ENCODE data around the gene PGAM2. TPM values are rescaled to one million over a fixed set of nuclear protein-coding genes. Genes with fewer than 3 reads are reported as not detected.
A peak's percentile ranks its signal among the peaks of the same experiment; 100 is the strongest.

The PGAM2 gene
- total RNA-seq, 3 donors from 2014 or later, result 0.24 TPM; not detected in 2

DNA sequence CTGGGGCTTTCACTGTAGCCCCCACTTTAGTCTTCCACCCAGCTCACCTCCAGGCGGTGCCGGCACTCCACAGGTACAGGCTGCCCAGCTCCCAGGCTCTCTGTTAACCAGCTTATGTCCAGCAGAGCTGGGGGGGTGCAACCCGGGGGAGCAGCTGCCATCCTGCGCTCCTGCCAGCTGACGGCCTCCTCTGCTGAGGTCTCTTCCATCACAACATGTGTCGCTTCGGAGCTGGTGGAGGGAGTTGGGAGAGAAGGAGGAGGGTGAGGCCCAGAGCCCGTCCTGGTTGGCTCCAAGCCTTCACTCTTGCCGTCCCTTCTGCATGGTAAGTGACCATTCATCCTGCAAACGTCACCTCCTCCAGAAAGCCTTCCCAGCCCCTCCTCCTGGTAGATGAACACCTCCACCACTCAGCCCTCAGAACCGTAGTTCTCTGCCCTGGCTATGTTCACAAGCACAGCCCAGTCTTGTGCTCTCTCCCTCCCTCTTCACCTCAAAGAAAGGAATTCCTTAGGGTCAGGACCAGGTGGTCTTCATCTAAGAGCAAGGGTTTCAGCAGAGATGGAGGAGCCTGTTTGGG, 15.4 kb upstream of the PGAM2 start:
- no peak for DNase-seq
- H3K9me3 Mint-ChIP-seq, result no peaks in the 10 kb centered on the region
- H3K4me1 Mint-ChIP-seq (ENCODE audit: low read depth), result peaks cover 37% of the 10 kb centered on the region
- no peak for ATAC-seq
- H3K4me3 Mint-ChIP-seq, result peak overlapping the region; percentile 91
- H3K27me3 Mint-ChIP-seq (ENCODE audit: low read depth), result no peaks in the 10 kb centered on the region
- peaks cover 11% of the 10 kb centered on the region for H3K36me3 Mint-ChIP-seq (ENCODE audit: insufficient read depth)

DNA sequence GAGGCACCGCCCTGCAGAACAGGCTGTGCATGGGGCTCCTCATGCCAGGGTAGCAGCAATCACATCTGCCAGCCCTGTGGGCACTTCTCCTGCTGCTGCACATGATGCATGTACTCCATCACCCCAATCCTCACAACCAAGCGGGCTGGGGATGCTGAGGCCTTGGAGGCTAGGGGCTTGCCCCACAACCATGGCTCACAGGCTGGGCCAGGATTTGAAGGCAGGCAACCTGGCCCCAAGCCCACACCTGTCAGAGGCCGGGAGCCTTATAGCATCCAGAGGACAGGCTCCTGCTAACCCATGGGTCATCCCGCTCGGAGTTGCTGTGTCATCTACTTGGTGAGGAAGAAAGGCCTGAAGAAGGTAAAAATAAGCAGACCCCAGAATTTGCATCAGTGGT, 14.8 kb upstream of the PGAM2 start:
- no peak overlapping the region for H3K4me3 Mint-ChIP-seq
- DNase-seq, result no peak

DNA sequence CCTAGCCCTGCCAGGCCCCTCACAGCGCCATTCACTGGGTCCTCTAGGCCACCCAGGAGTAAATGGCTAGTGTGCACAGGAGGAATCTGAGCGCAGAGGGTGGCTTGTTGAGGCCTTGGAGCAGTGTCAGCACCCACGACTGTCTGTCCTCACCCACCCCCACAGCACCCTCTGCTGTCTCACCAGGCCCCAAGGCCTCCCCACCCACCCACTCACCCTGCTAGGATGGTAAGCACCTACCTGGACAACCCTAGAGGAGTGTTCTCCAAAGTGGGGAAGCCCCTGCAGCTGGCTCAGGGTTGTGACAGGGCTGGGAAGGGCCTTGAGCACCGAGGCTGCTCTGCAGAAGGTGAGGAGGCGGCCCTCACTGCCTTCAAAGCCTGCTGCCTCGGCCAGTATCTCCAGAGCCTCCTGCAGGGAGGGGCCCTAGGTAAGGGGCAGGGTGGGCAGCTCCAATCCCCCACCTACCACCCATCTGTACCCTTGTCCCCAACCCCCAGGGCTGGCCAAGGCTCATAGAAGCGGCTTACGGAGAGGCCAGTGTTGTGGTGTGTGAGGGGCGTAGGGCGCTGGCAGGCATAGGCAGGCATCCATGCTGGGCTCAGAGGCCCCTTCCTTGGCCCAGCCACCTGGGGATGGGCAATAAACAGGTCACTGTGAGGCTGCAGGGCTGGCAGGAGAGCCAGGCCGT, 14.1 kb upstream of the PGAM2 start:
- Mint-ChIP-seq H3K4me3 (no peak overlapping the region), H3K4me1 (ENCODE audit: low read depth) (peaks cover 37% of the 10 kb centered on the region), H3K36me3 (ENCODE audit: insufficient read depth) (peaks cover 11% of the 10 kb centered on the region), H3K27me3 (ENCODE audit: low read depth) (no peaks in the 10 kb centered on the region), H3K9me3 (no peaks in the 10 kb centered on the region)
- ATAC-seq (no peak), DNase-seq (no peak)

More for the DNA sequence above, 14.8 kb upstream of the PGAM2 start:
- ATAC-seq, result no peak
- Mint-ChIP-seq H3K9me3 (no peaks in the 10 kb centered on the region), H3K36me3 (ENCODE audit: insufficient read depth) (peaks cover 11% of the 10 kb centered on the region), H3K4me1 (ENCODE audit: low read depth) (peaks cover 37% of the 10 kb centered on the region), H3K27me3 (ENCODE audit: low read depth) (no peaks in the 10 kb centered on the region)

DNA sequence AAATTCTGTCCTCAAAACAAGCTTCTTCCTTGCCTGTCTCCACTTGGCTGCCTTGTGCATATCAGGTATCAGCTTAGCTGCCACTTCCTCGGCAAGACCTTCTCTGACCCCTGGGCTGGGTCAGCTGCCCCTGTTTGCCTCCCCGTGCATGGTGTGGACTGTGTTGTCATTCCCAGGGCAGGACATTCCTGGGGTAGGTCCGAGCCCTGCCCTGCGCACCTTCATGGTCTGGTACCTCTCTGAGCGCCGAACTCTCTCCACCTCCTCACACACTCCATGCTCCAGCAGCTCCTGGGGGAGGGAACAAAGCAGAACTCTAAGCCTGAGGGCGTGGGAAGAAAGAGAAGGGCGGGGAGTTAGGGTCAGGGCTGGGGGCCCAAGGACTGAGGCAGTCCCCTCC, 13.2 kb upstream of the PGAM2 start:
- no peaks in the 10 kb centered on the region for H3K27me3 Mint-ChIP-seq (ENCODE audit: low read depth)
- H3K4me3 Mint-ChIP-seq, result no peak overlapping the region
- H3K9me3 Mint-ChIP-seq, result no peaks in the 10 kb centered on the region
- no peak for DNase-seq
- peaks cover 11% of the 10 kb centered on the region for H3K36me3 Mint-ChIP-seq (ENCODE audit: insufficient read depth)
- ATAC-seq, result no peak
- H3K4me1 Mint-ChIP-seq (ENCODE audit: low read depth), result peaks cover 33% of the 10 kb centered on the region

DNA sequence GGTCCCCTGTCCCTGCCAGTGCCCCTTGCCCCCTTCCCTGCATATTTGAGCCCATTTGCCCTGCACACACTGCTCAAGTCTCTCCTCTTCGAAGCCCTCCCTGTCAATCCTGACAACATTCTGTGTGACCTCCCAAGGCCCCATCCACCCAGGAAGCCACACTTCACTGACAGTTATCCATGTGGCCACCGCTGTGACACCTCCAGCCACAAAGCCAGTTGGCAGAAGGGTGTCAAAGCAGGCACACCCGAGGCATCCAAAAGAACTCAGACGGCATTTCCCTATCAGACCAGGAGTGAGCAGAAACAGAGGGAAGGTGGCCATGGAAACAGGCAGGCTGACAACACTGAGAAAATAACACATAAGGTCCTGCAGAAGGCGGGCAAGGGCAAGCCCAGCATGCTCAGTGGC, 12.3 kb upstream of the PGAM2 start:
- DNase-seq (no peak), ATAC-seq (no peak)
- peaks cover 27% of the 10 kb centered on the region for H3K4me1 Mint-ChIP-seq (ENCODE audit: low read depth)
- no peaks in the 10 kb centered on the region for H3K9me3 Mint-ChIP-seq
- no peak overlapping the region for H3K4me3 Mint-ChIP-seq
- no peaks in the 10 kb centered on the region for H3K27me3 Mint-ChIP-seq (ENCODE audit: low read depth)
- H3K36me3 Mint-ChIP-seq (ENCODE audit: insufficient read depth), result peaks cover 14% of the 10 kb centered on the region

DNA sequence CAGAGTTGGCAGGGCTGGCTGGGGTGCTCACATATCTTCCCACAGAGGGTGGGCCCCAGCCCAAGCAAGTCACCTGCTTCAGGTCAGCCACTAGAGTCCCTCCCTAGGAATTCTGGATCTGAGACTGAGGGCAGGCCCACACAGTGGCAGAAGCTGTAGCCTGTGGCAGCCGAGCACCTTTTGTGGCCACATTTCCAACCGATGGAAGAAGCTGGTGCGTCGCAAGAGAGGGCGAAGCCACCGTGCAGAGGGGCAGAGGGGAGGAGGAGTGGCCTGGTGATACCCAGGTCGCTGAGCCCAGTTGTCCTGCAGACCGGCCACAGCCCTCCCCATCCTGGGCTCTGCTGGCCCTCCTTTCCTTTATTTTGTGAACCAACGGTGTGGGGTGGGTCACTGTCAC, 11.7 kb upstream of the PGAM2 start:
- Mint-ChIP-seq H3K27me3 (ENCODE audit: low read depth) (no peaks in the 10 kb centered on the region), H3K4me3 (no peak overlapping the region), H3K36me3 (ENCODE audit: insufficient read depth) (peaks cover 17% of the 10 kb centered on the region), H3K4me1 (ENCODE audit: low read depth) (peaks cover 27% of the 10 kb centered on the region), H3K9me3 (no peaks in the 10 kb centered on the region)
- no peak for ATAC-seq
- no peak for DNase-seq

DNA sequence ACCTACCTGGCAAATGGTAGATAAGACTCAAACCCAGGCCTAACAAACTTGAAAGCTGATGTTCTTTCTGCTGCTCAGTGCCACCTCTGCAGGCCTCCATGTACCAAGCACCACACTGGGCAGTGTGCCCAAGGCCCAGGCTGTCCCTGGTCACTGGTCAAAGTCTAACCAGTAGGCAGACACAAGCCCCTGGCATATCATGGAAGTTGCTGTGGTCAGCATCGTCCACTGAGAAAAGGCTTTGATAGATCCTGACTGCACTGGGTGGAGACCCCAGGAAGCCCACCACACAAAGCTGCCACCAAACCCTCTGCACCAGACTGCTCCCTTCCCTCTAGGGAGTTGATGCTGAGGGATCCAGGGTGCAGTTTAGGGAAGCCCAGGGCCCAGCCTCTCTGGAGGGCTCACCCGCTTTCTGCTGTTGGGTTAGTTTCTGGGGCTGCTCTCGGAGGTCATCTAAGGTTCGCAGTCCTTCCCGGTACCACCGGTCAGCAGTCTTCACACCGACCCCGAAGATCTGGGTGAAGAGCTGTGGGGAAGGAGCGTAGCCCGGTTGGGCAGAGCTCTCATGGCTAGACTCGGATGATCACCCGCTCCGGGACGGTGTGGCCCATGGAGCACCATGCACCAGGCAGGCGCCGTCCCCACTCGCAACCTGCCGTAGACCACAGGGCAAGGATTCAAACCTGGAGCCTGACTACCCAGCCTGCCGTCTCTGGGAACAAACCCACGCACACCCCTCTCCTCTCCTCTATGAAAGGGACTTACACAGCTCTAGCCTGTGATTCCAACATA, 10.9 kb upstream of the PGAM2 start:
- DNase-seq, result no peak

DNA sequence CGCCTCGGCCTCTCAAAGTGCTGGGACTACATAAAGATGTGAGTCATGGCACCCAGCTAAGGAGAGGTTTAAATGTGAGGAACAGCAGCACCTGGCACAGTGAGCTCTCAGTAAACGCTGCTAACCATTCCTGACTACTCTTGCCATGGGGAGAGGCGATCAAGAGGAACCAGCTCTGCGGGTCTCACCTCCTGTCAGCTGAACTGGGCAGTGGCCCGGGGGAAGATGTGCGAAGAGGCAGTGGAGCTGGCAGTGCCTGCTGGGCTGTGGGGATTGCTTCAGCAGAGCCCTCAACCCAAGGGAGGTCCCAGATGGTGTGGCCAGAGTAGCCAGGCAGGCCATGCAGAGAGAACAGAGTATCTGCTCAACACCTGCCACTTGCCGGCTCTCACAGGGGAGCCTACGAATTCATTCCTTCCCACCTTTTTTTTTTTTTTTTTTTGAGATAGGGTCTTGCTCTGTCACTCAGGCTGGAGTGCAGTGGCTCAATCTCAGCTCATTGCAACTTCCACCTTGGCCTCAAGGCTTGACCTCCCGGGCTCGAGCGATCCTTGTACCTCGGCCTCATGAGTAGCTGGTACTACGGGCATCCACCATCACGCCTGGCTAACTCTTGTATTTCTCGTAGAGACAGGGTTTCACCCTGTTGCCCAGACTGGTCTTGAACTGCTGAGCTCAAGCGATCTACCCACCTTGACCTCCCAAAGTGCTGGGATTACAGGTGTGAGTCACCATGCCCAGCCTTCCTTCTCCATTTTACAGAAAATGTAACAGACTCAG, 10.1 kb upstream of the PGAM2 start:
- Mint-ChIP-seq H3K36me3 (ENCODE audit: insufficient read depth) (peaks cover 18% of the 10 kb centered on the region), H3K9me3 (no peaks in the 10 kb centered on the region), H3K4me1 (ENCODE audit: low read depth) (peaks cover 15% of the 10 kb centered on the region), H3K27me3 (ENCODE audit: low read depth) (no peaks in the 10 kb centered on the region), H3K4me3 (no peak overlapping the region)
- DNase-seq, result no peak
- ATAC-seq, result no peak

More for the DNA sequence above, 10.9 kb upstream of the PGAM2 start:
- Mint-ChIP-seq H3K4me3 (no peak overlapping the region), H3K4me1 (ENCODE audit: low read depth) (peaks cover 22% of the 10 kb centered on the region), H3K27me3 (ENCODE audit: low read depth) (no peaks in the 10 kb centered on the region), H3K9me3 (no peaks in the 10 kb centered on the region), H3K36me3 (ENCODE audit: insufficient read depth) (peaks cover 20% of the 10 kb centered on the region)
- no peak for ATAC-seq

DNA sequence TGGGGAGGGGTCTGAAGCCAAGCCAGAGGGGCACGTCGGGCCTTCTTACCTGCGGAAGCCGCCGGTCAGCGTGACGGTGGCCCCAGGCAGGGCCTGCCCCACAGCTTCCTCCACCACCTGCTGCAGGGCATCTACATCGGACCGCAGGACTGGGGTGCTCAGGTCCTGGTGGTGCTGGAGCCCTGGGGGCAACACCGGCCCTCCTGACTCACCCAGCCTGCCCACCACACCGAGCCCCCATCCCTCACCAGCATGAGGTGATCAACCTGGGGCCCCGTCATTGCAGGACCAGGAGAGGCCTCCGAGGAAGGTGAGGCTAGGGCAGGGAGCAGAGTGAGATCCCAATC, 9.0 kb upstream of the PGAM2 start:
- H3K4me3 Mint-ChIP-seq, result no peak overlapping the region
- H3K4me1 Mint-ChIP-seq (ENCODE audit: low read depth), result peaks cover 10% of the 10 kb centered on the region
- peaks cover 18% of the 10 kb centered on the region for H3K36me3 Mint-ChIP-seq (ENCODE audit: insufficient read depth)
- DNase-seq, result no peak
- H3K27me3 Mint-ChIP-seq (ENCODE audit: low read depth), result no peaks in the 10 kb centered on the region
- no peaks in the 10 kb centered on the region for H3K9me3 Mint-ChIP-seq
- ATAC-seq, result no peak

DNA sequence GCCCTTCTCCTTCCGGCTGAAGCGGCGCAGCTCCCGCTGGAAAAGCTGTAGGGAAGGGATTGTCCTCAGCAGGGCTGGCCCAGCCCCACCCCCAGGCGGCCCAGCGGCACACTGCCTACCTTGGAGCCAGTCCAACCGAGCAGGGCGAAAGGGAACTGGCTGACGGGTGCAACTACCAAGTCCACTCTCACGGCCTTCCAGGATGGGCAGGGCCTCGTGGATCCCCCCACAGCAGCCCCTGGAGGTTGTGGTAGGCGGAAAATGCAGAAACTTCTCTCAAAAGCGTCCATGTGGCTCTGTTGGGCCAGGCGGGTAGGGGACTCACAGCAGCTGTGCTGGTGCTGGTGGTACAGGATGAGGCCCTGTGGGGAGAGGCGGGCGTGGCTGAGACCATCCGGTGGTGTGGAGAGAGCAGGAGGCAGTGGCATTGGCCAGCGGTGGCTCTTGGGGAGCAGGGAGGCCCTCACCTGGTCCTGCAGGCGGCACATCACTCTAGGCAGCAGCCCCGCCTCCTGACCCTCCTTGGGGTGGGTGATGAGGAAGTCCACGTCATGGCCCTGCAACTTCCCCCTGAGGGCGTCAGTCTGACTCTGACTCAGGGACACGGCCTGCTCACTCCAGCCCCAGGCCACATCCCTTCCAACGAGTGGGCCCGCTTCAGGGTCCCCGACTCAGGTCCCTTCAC, 8.4 kb upstream of the PGAM2 start:
- no peak overlapping the region for H3K4me3 Mint-ChIP-seq
- peaks cover 18% of the 10 kb centered on the region for H3K36me3 Mint-ChIP-seq (ENCODE audit: insufficient read depth)
- DNase-seq, result peak; percentile 42
- no peaks in the 10 kb centered on the region for H3K9me3 Mint-ChIP-seq
- peaks cover 10% of the 10 kb centered on the region for H3K4me1 Mint-ChIP-seq (ENCODE audit: low read depth)
- H3K27me3 Mint-ChIP-seq (ENCODE audit: low read depth), result no peaks in the 10 kb centered on the region
- ATAC-seq, result peak; percentile 82 to 88

DNA sequence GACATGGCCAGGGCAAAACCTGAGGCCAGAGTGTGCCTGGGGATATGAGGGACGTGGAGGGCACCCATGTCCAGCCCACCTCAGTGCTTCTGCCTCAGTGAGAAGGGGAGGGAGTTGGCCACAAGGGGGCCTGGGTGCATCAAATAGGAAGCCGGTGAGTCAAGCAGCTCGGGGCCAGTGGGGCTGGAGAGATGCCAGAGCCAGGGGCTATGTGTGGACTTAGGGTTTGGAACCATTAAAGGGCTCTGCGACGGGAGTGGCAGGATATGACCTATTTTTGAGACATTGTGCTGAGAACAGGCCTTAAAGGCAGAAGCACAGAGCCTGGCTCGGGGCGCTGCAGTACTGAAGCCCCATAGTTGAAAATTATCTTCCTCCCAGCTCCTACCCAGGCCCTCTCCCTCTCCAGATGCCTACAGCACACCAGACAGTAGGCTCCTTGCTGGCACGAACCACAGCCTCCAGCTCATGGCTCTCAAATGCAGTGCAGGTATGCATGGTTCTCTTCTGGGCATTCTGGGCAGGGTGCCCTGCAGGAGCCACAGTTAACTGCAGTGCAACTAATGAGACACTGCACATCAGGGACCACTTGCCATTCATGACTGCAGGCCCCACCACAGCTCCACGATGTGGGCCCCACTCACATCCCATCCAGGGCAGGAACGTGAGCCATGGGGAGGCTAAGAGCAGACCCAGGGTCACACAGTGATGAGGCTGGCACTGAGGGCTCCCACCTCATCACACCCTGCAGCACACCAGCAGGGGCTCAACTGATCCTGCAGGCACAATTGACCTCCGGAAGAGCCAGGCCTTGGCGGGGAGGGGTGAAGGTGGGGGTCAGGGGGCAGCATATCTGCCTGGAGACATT, 7.2 kb upstream of the PGAM2 start:
- peak; percentile 33 for DNase-seq
- H3K9me3 Mint-ChIP-seq, result no peaks in the 10 kb centered on the region
- no peak overlapping the region for H3K4me3 Mint-ChIP-seq
- H3K36me3 Mint-ChIP-seq (ENCODE audit: insufficient read depth), result peaks cover 10% of the 10 kb centered on the region
- no peaks in the 10 kb centered on the region for H3K27me3 Mint-ChIP-seq (ENCODE audit: low read depth)
- peaks cover 2% of the 10 kb centered on the region for H3K4me1 Mint-ChIP-seq (ENCODE audit: low read depth)
- peak; percentile 41 to 53 for ATAC-seq

DNA sequence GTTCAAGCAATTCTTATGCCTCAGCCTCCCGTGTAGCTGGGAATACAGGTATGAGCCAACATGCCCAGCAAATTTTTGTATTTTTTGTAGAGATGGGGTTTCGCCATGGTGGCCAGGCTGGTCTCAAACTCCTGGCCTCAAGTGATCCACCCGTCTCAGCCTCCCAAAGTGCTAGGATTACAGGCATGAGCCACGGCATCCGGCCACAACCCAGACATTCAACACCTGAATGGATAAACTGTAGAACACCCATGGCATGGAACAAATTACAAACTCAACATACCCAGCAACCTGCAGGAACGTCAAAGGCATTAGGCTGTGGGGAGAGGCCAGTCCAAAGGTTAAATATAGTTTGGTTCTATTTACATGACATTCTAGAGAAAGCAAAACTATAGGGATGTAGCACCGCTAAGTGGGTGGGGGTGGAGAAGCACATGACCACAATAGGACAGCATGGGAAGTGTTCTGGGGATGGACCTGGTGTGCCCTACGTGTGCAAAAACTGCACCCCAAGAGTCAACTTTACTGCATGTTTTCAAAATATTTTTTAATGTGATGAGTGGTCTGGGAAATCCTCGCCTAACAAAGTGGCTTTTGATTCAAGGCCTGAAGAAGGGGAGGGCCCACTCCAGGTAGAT, 6.5 kb upstream of the PGAM2 start:
- Mint-ChIP-seq H3K4me3 (no peak overlapping the region), H3K4me1 (ENCODE audit: low read depth) (peaks cover 5% of the 10 kb centered on the region), H3K36me3 (ENCODE audit: insufficient read depth) (peaks cover 9% of the 10 kb centered on the region), H3K9me3 (no peaks in the 10 kb centered on the region), H3K27me3 (ENCODE audit: low read depth) (no peaks in the 10 kb centered on the region)
- DNase-seq (no peak), ATAC-seq (no peak)

DNA sequence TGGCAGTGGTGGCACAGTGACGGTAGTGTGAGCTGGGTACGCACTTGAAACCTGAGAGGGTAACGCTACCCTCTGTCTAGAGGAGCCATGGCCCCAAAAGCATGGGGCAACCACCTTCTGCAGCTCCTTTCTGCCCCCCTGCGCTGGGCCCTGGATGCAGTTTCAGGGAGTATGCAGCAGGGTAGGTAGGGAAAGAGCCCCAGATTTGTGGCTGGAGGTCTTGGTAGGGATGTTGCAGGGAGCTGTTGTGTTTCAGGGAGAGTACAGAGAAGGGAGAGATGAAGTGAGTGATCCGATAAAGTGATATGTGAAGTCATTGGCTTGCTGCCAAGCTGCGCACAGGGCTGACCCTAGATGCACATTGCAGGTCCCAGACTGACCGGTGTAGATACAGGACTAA, 2.7 kb upstream of the PGAM2 start:
- H3K9me3 Mint-ChIP-seq, result no peaks in the 10 kb centered on the region
- no peak overlapping the region for H3K4me3 Mint-ChIP-seq
- no peak for ATAC-seq
- H3K4me1 Mint-ChIP-seq (ENCODE audit: low read depth), result peaks cover 20% of the 10 kb centered on the region
- no peaks in the 10 kb centered on the region for H3K27me3 Mint-ChIP-seq (ENCODE audit: low read depth)
- peaks cover 9% of the 10 kb centered on the region for H3K36me3 Mint-ChIP-seq (ENCODE audit: insufficient read depth)
- no peak for DNase-seq

Measured in activated T-cell treated with anti-CD3 and anti-CD28 coated beads, Interleukin-2, amount 50 U/mL, for 4 hours (primary cell).